Activated naive CD4-positive, alpha-beta T cell (primary cell): Measurements from ENCODE around the gene ALG3.
"Not testable (repeated sequence)": the region's sequence is repeated elsewhere in the genome, so short reads cannot be mapped to it uniquely, and the experiment has no call there.

ENCODE experiments used
- DNase-seq, 4 experiments: peaks; one replicate each; lab custom pipeline; 2025; lab: John Stamatoyannopoulos, UW

The ALG3 gene

GRCh38 chr3:184248454-184249411 is at the start of gene ALG3:
TSS of gene ALG3 (minus strand) at chr3:184248962. CDS start at chr3:184248940, 22 bp downstream.
- peak; percentile 53 to 82 (median 76) for DNase-seq

GRCh38 chr3:184296616-184297015 is 47.9 kb upstream of the ALG3 start:
- no peak for DNase-seq

- DNase-seq = no peak
Observed at GRCh38 chr3:184295771-184296170, 47.0 kb upstream of the ALG3 start.

- no peak for DNase-seq
Observed at GRCh38 chr3:184291738-184292445, 43.1 kb upstream of the ALG3 start.

- no peak for DNase-seq
Observed at GRCh38 chr3:184291044-184291737, 42.4 kb upstream of the ALG3 start.

- DNase-seq = no peak
Observed at GRCh38 chr3:184290331-184290730, 41.6 kb upstream of the ALG3 start.

- DNase-seq = peak; percentile 16 to 38 (median 20)
Observed at GRCh38 chr3:184289426-184289938, 40.7 kb upstream of the ALG3 start.

GRCh38 chr3:184284696-184285095 is 35.9 kb upstream of the ALG3 start:
- no peak for DNase-seq

GRCh38 chr3:184283681-184284080 is 34.9 kb upstream of the ALG3 start:
- no peak for DNase-seq

- DNase-seq = no peak
Observed at GRCh38 chr3:184282941-184283340, 34.2 kb upstream of the ALG3 start.

- no peak for DNase-seq
Observed at GRCh38 chr3:184277366-184277765, 28.6 kb upstream of the ALG3 start.

GRCh38 chr3:184275961-184276910 is 27.5 kb upstream of the ALG3 start, which contains the start of gene ECE2:
TSS of gene ECE2 (plus strand) at chr3:184276022. CDS start at chr3:184276154, 132 bp downstream.
- DNase-seq = no peak

GRCh38 chr3:184275381-184275701 is 26.6 kb upstream of the ALG3 start:
- DNase-seq = no peak

- DNase-seq = no peak
Observed at GRCh38 chr3:184272269-184272668, 23.5 kb upstream of the ALG3 start.

- DNase-seq = not testable (repeated sequence)
Observed at GRCh38 chr3:184267249-184267648, 18.5 kb upstream of the ALG3 start.

GRCh38 chr3:184262764-184263179 is 14.0 kb upstream of the ALG3 start:
- no peak for DNase-seq

- no peak for DNase-seq
Observed at GRCh38 chr3:184261854-184262763, 13.3 kb upstream of the ALG3 start.

GRCh38 chr3:184261270-184261853 is 12.6 kb upstream of the ALG3 start, which contains the start of gene CAMK2N2:
TSS of gene CAMK2N2 (minus strand) at chr3:184261553. CDS start at chr3:184261285, 268 bp downstream.
- DNase-seq = peak in 1 of 4 experiments; percentile 14

- DNase-seq = no peak
Observed at GRCh38 chr3:184260724-184261269, 12.0 kb upstream of the ALG3 start.
